SK-N-SH (cell line): ENCODE data around the gene PARP15. TPM values are rescaled to one million over a fixed set of nuclear protein-coding genes. Genes with fewer than 3 reads are reported as not detected.

Experiments
- CTCF ChIA-PET: fragments of 300-600, 350-600 bp; formaldehyde crosslinking; extraction: SDS; loops from one replicate; lab custom pipeline; 2021; lab: Yijun Ruan, JAX
- POLR2A ChIA-PET: fragments of 350-600 bp; sonication (Branson Sonifier 250); formaldehyde crosslinking; extraction: SDS; loops from one replicate; lab custom pipeline; 2020; ENCODE audit warnings: antibody characterized with exemption, inconsistent platforms; lab: Yijun Ruan, JAX
- DNase-seq: peaks from one replicate; pipeline ENCODE4 v3.0.0; 2012
- H2AFZ ChIP-seq: fragments of 200-600 bp; sonication (generic); 2 replicates; pipeline ENCODE4 v1.8.1; 2016; ENCODE audit warnings: antibody characterized with exemption, mild to moderate bottlenecking, low read depth
- H3F3A ChIP-seq: fragments of 200-600 bp; sonication (generic); replicated peaks from 2 replicates; pipeline ENCODE3; 2016; ENCODE audit warnings: antibody characterized with exemption, mild to moderate bottlenecking; ENCODE audit not compliant: insufficient read depth
- H3K27ac ChIP-seq, 2 experiments: fragments of 200-500 bp in 1 of 2; fragments of 200-600 bp in 1 of 2; sonication (Bioruptor generic) in 1 of 2; sonication (generic), shearing (Covaris generic) in 1 of 2; 2 replicates each; pipeline versions ENCODE4 v1.5.1 to v1.6.1; 2014 to 2016; ENCODE audit warnings: low read depth in 2 of 2, inconsistent platforms in 1 of 2, low read length in 1 of 2, mild to moderate bottlenecking in 1 of 2, mixed read lengths in 1 of 2
- H3K27me3 ChIP-seq: fragments of 200-600 bp; sonication (generic), shearing (Covaris generic); 2 replicates; pipeline ENCODE4 v1.6.1; 2016; ENCODE audit warnings: mixed run types; ENCODE audit not compliant: insufficient read depth
- H3K36me3 ChIP-seq, 2 experiments: fragments of 200-500 bp in 1 of 2; fragments of 200-600 bp in 1 of 2; sonication (Bioruptor generic) in 1 of 2; sonication (generic) in 1 of 2; replicated peaks in 1 of 2; 2 replicates each; pipeline versions ENCODE3 to v1.5.1; 2014 to 2016; ENCODE audit warnings: low read length in 1 of 2, mild to moderate bottlenecking in 1 of 2; ENCODE audit not compliant: insufficient read depth in 2 of 2, control insufficient read depth in 1 of 2
- H3K4me1 ChIP-seq, 2 experiments: fragments of 200-500 bp in 1 of 2; fragments of 200-600 bp in 1 of 2; sonication (Bioruptor generic) in 1 of 2; sonication (generic), shearing (Covaris generic) in 1 of 2; 2 replicates each; pipeline versions ENCODE4 v1.5.1 to v1.6.1; 2014 to 2016; ENCODE audit warnings: low read depth in 1 of 2, low read length in 1 of 2, mixed run types in 1 of 2; ENCODE audit not compliant: insufficient read depth in 2 of 2, control insufficient read depth in 1 of 2
- H3K4me2 ChIP-seq: fragments of 200-600 bp; sonication (generic), shearing (Covaris generic); 2 replicates; pipeline ENCODE4 v1.6.1; 2017; ENCODE audit warnings: mixed run types
- H3K4me3 ChIP-seq, 2 experiments: fragments of 200-500 bp in 1 of 2; fragments of 200-600 bp in 1 of 2; sonication (Bioruptor generic) in 1 of 2; sonication (generic), shearing (Covaris generic) in 1 of 2; 2 replicates each; pipeline versions ENCODE4 v1.5.1 to v1.8.1; 2014 to 2016; ENCODE audit warnings: low read depth in 2 of 2, inconsistent platforms in 1 of 2, low read length in 1 of 2, mild to moderate bottlenecking in 1 of 2, mixed read lengths in 1 of 2, moderate library complexity in 1 of 2
- H3K79me2 ChIP-seq: fragments of 200-600 bp; sonication (generic); 2 replicates; pipeline ENCODE4 v1.8.1; 2017; ENCODE audit warnings: mild to moderate bottlenecking; ENCODE audit not compliant: insufficient read depth
- H3K9ac ChIP-seq: fragments of 200-600 bp; sonication (generic); 2 replicates; pipeline ENCODE4 v1.6.1; 2017; ENCODE audit warnings: mixed run types
- H3K9me2 ChIP-seq: fragments of 200-600 bp; sonication (generic); 2 replicates; pipeline ENCODE4 v1.6.1; 2017; ENCODE audit warnings: mixed run types
- H3K9me3 ChIP-seq: fragments of 200-600 bp; sonication (generic); 2 replicates; pipeline ENCODE4 v1.6.1; 2017; ENCODE audit warnings: mixed run types, mild to moderate bottlenecking, moderate library complexity
- H4K20me1 ChIP-seq: fragments of 200-600 bp; sonication (generic); 2 replicates; pipeline ENCODE4 v1.6.1; 2017; ENCODE audit warnings: mild to moderate bottlenecking, mixed run types; ENCODE audit not compliant: insufficient read depth
- CHD2 ChIP-seq: fragments of 150-350 bp; IDR thresholded peaks from 2 replicates; pipeline ENCODE4 v1.6.1; 2018; ENCODE audit warnings: low read length; ENCODE audit not compliant: partially characterized antibody
- FOXJ3 ChIP-seq: sonication (generic); formaldehyde crosslinking; IDR thresholded peaks from 2 replicates; pipeline ENCODE4 v1.5.1; 2020; ENCODE audit warnings: mild to moderate bottlenecking, missing genetic modification reagents
- FOXM1 ChIP-seq: IDR thresholded peaks from 2 replicates; pipeline ENCODE4 v1.4.0; 2012; ENCODE audit warnings: low read depth, mild to moderate bottlenecking
- GATA2 ChIP-seq: sonication (generic); formaldehyde crosslinking; IDR thresholded peaks from 2 replicates; pipeline ENCODE4 v1.5.0; 2020; ENCODE audit warnings: mild to moderate bottlenecking, missing genetic modification reagents
- NFIC ChIP-seq: IDR thresholded peaks from 2 replicates; pipeline ENCODE4 v1.4.0; 2012; ENCODE audit warnings: borderline replicate concordance
- NRF1 ChIP-seq: IDR thresholded peaks from 2 replicates; pipeline ENCODE4 v1.6.1; 2012; ENCODE audit warnings: low read depth, mild to moderate bottlenecking, low read length
- RAD21 ChIP-seq: IDR thresholded peaks from 2 replicates; pipeline ENCODE4 v1.6.1; 2012; ENCODE audit warnings: mild to moderate bottlenecking, low read length
- RCOR1 ChIP-seq: fragments of 150-350 bp; IDR thresholded peaks from 2 replicates; pipeline ENCODE4 v1.6.1; 2017; ENCODE audit warnings: antibody characterized with exemption, low read length
- SMC3 ChIP-seq: IDR thresholded peaks from 2 replicates; pipeline ENCODE4 v1.6.1; 2012; ENCODE audit warnings: low read depth, low read length, improper control_type of control experiment
- TCF12 ChIP-seq: IDR thresholded peaks from 2 replicates; pipeline ENCODE4 v1.4.0; 2012
- USF1 ChIP-seq: IDR thresholded peaks from 2 replicates; pipeline ENCODE4 v1.4.0; 2012; ENCODE audit warnings: low read depth, borderline replicate concordance
- WGBS: methylation state at CpG from one replicate; pipeline ENCODE4 v1.1.6; 2017; ENCODE audit warnings: low lambda C conversion rate; 5-methylcytosine and 5-hydroxymethylcytosine counted together
- polyA plus RNA-seq, 3 experiments: library from polyadenylated mRNA; depleted of rRNA; stranded (reverse); fragments of >200 nt; gene quantifications; 2 replicates each; pipeline ENCODE4 v1.2.3, GENCODE V29; 2012
- TF ChIP-seq, protein P1 (sequence below): IDR thresholded peaks from 2 replicates; pipeline ENCODE4 v1.6.1; 2012; ENCODE audit warnings: mild to moderate bottlenecking, low read depth, low read length, moderate library complexity

PARP15 gene
- polyA plus RNA-seq, 1 of the 3 experiments (the other 2 are of a cell fraction): not detected

DNA sequence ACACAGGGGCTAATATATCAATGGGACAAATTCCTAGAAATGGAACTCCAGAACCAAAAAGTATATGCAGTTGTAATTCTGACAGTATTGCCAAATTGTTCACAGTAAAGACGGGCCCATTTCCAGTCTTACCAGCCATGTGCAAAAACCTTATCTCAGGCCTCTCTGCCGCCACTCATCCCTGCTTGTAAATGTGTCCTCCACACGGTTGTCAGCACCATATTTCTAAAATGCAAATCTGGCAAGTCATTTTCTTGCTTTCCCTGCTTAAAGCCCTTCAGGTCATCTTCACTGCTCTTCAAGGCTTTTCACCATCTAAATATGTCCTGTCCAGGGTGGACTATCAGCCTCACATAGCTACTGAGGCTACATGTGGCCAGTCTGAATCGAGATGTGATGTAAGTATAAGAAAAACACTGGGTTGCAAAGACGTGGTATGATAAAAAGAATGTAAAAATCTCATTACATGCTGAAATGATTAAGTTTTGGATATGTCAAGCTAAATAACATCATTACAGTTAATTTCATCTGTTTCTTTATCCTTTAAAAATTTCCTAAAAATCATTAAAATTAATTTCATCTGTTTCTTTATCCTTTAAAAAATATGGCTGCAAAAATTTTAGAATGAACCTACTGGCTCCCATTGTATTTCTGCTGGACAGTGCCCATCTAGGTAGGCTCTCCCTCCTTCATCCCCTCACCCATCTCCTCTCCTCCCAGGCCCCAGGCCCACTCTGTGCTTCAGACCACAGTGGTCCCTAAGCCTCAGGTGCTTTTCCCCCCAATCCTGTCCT lies 14.3 kb upstream of the PARP15 start:
- TF ChIP-seq SMC3: no peak
- TF ChIP-seq, protein P1, sequence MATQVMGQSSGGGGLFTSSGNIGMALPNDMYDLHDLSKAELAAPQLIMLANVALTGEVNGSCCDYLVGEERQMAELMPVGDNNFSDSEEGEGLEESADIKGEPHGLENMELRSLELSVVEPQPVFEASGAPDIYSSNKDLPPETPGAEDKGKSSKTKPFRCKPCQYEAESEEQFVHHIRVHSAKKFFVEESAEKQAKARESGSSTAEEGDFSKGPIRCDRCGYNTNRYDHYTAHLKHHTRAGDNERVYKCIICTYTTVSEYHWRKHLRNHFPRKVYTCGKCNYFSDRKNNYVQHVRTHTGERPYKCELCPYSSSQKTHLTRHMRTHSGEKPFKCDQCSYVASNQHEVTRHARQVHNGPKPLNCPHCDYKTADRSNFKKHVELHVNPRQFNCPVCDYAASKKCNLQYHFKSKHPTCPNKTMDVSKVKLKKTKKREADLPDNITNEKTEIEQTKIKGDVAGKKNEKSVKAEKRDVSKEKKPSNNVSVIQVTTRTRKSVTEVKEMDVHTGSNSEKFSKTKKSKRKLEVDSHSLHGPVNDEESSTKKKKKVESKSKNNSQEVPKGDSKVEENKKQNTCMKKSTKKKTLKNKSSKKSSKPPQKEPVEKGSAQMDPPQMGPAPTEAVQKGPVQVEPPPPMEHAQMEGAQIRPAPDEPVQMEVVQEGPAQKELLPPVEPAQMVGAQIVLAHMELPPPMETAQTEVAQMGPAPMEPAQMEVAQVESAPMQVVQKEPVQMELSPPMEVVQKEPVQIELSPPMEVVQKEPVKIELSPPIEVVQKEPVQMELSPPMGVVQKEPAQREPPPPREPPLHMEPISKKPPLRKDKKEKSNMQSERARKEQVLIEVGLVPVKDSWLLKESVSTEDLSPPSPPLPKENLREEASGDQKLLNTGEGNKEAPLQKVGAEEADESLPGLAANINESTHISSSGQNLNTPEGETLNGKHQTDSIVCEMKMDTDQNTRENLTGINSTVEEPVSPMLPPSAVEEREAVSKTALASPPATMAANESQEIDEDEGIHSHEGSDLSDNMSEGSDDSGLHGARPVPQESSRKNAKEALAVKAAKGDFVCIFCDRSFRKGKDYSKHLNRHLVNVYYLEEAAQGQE: peak; percentile 65; the same call in 1 of the 2 replicates
- no peaks in the 10 kb centered on the region for H3K9me3 ChIP-seq
- H3K4me3 ChIP-seq: peak overlapping the region; percentile 75 to 78
- DNase-seq: peak; percentile 32
- no peaks in the 10 kb centered on the region for H3K9me2 ChIP-seq
- peak overlapping the region; percentile 89 for H2AFZ ChIP-seq
- H3K4me1 ChIP-seq: peaks cover 5 to 9% of the 10 kb centered on the region in 2 experiments; a peak in 2 of 4 replicates
- whole genome bisulfite sequencing: 84% methylated on average over 5 of the region's 5 CpGs
- ChIA-PET POLR2A (no interaction called here), CTCF (interaction anchor here (7.2 kb wide), 1 partner anchor 117 kb away, joined by 84 read pairs; the partner anchor contains the start of gene PARP14)
- H3K36me3 ChIP-seq: peaks cover 9 to 27% of the 10 kb centered on the region in 2 experiments
- peaks cover 10% of the 10 kb centered on the region for H3K79me2 ChIP-seq
- no peaks in the 10 kb centered on the region for H3K27me3 ChIP-seq
- H3K27ac ChIP-seq: peak overlapping the region; percentile 74 to 89
- H3K4me2 ChIP-seq: peak overlapping the region; percentile 87
- no peaks in the 10 kb centered on the region for H3F3A ChIP-seq
- H4K20me1 ChIP-seq: no peaks in the 10 kb centered on the region
- peak overlapping the region; percentile 88 for H3K9ac ChIP-seq

GRCh38 chr3:122563717-122564025 lies 13.8 kb upstream of the PARP15 start:
- peak; percentile 30 for DNase-seq
- Histone ChIP-seq H4K20me1 (no peaks in the 10 kb centered on the region), H3K36me3 (peaks cover 9 to 26% of the 10 kb centered on the region in 2 experiments), H3K27me3 (no peaks in the 10 kb centered on the region)
- WGBS: 83% methylated on average over 5 of the region's 5 CpGs
- TF ChIP-seq USF1 (no peak), NFIC (no peak), CHD2 (no peak), FOXJ3 (CRISPR knock-in tag) (no peak), NRF1 (no peak), FOXM1 (no peak), GATA2 (CRISPR knock-in tag) (no peak), RAD21 (no peak), TCF12 (no peak), RCOR1 (no peak)
- TF ChIP-seq, all 33 proteins: peak for 0
- H3K9ac ChIP-seq: peak overlapping the region; percentile 88
- ChIA-PET POLR2A (interaction anchor here (0.6 to 1.5 kb wide), 3 partner anchors 113 to 1496 kb away, joined by 3 to 6 read pairs (median 3); no protein-coding TSS in a partner anchor), CTCF (interaction anchor here (0.9 to 3.1 kb wide), 5 partner anchors 9 to 379 kb away, joined by 3 to 29 read pairs (median 4); no protein-coding TSS in a partner anchor)
- peaks cover 10% of the 10 kb centered on the region for H3K79me2 ChIP-seq
- H3K4me3 ChIP-seq: peak overlapping the region; percentile 75 to 78
- H2AFZ ChIP-seq: peak overlapping the region; percentile 89
- no peaks in the 10 kb centered on the region for H3K9me3 ChIP-seq
- no peaks in the 10 kb centered on the region for H3F3A ChIP-seq
- H3K9me2 ChIP-seq: no peaks in the 10 kb centered on the region
- H3K4me1 ChIP-seq: peaks cover 5 to 9% of the 10 kb centered on the region in 2 experiments; a peak in 2 of 4 replicates
- H3K27ac ChIP-seq: peak overlapping the region; percentile 74 to 89
- H3K4me2 ChIP-seq: peak overlapping the region; percentile 87
